Panc1 (cell line): Measurements from ENCODE around the gene SCAMP4.

ENCODE experiments used
- CTCF ChIP-seq: fragments of 450-650 bp; IDR thresholded peaks from 2 replicates; pipeline ENCODE4 v1.5.1; 2017; ENCODE audit warnings: mild to moderate bottlenecking
- REST ChIP-seq, 2 experiments: IDR thresholded peaks; 2 replicates each; pipeline ENCODE4 v1.6.1; 2011 to 2012; ENCODE audit warnings: low read depth in 2 of 2, control low read depth in 1 of 2, low read length in 1 of 2, mild to moderate bottlenecking in 1 of 2, moderate library complexity in 1 of 2; ENCODE audit not compliant: insufficient read depth in 1 of 2
- TCF7L2 ChIP-seq: IDR thresholded peaks from 2 replicates; pipeline ENCODE4 v1.6.1; 2011; ENCODE audit warnings: mild to moderate bottlenecking, low read depth, low read length, inconsistent platforms

DNA sequence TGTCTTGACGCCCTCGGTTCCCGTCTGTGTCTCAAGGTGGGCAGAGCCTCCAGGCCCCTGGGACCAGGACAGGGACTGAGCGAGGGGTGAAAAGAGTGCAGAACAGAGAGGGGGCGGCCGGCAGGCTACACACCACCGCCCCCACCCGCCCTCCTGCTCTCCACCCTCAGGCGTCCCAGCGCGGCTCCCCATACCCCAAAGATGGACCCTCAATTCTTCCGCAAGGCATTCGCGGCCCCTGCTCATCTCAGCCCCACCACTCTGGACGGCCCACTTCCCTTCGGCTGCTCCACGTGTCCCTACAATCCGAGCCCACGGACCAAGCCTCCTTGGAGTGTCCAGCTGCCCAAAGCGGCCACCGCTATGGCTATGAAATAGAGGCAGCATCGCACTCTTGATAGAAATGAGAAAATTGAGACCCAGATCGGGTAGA is 43.6 kb upstream of the SCAMP4 start:
- no peak for TF ChIP-seq CTCF
- TF ChIP-seq REST (IDR thresholded peaks at IDR 0.05; ENCODE audit: insufficient read depth in 1 of 2, low read depth in 2 of 2, low read length in 1 of 2): no peak
- TF ChIP-seq TCF7L2: no peak
